Measurements from ENCODE around the gene FRMD1. TPM values are rescaled to one million over a fixed set of nuclear protein-coding genes. Genes with fewer than 3 reads are reported as not detected.

The FRMD1 gene
- total and polyA plus RNA-seq, 2 donors (not counting 1 experiment from before 2014, with no cell fraction given): not detected

- H2AFZ ChIP-seq (ENCODE audit: insufficient read depth, low read depth, low read length, poor library complexity, severe bottlenecking): no peak overlapping the region
- H3K4me2 ChIP-seq (replicated peaks; ENCODE audit: low read depth, low read length, poor library complexity, severe bottlenecking): no peak overlapping the region
- H3K27me3 ChIP-seq (replicated peaks in 1 of 4; ENCODE audit: control extremely low read depth in 1 of 4, control insufficient read depth in 3 of 4, insufficient read depth in 4 of 4, low read length in 3 of 4): no peaks in the 10 kb centered on the region
- 79% methylated on average over 3 of the region's 11 CpGs for WGBS (ENCODE audit: insufficient coverage)
- ChIA-PET CTCF (no interaction called here), POLR2A (no interaction called here)
- intact Hi-C loops (cut with micrococcal nuclease): no loop called here
- no peak for TF ChIP-seq CTCF (IDR thresholded peaks at IDR 0.05)
- TF ChIP-seq EZH2 (IDR thresholded peaks at IDR 0.05; ENCODE audit: borderline replicate concordance, insufficient read depth, low read depth, low read length, poor library complexity, severe bottlenecking): no peak
- H3K9me3 Mint-ChIP-seq (ENCODE audit: insufficient read depth): peaks cover 4% of the 10 kb centered on the region
- peaks cover 5% of the 10 kb centered on the region for H3K27me3 Mint-ChIP-seq
- DNase-seq (no peak), ATAC-seq (ENCODE audit: low read depth) (no peak)
- H3K79me2 ChIP-seq (ENCODE audit: control insufficient read depth, insufficient read depth, low read length): no peaks in the 10 kb centered on the region
- no peak overlapping the region for H3K9ac ChIP-seq (ENCODE audit: low read length)
- H3K27ac ChIP-seq (ENCODE audit: low read length in 2 of 2): no peak overlapping the region
- H3K4me3 Mint-ChIP-seq: no peak overlapping the region
- no peaks in the 10 kb centered on the region for H4K20me1 ChIP-seq (ENCODE audit: control insufficient read depth, insufficient read depth, low read length, poor library complexity, severe bottlenecking)
- H3K4me1 ChIP-seq (ENCODE audit: control insufficient read depth in 2 of 2, insufficient read depth in 2 of 2, low read length in 2 of 2): no peaks in the 10 kb centered on the region
- H3K9me3 ChIP-seq (ENCODE audit: control extremely low read depth in 1 of 3, control insufficient read depth in 2 of 3, insufficient read depth in 1 of 3, low read length in 2 of 3): peaks cover 0 to 30% (median under 1%) of the 10 kb centered on the region in 3 donors
- no peaks in the 10 kb centered on the region for H3K4me1 Mint-ChIP-seq
- no peak overlapping the region for H3K27ac Mint-ChIP-seq
- H3K36me3 ChIP-seq (replicated peaks in 1 of 2; ENCODE audit: control extremely low read depth in 1 of 2, control insufficient read depth in 1 of 2, extremely low read depth in 1 of 2, insufficient read depth in 2 of 2, low read length in 1 of 2): no peaks in the 10 kb centered on the region
- no peak overlapping the region for H3K4me3 ChIP-seq (ENCODE audit: control extremely low read depth in 1 of 5, extremely low read depth in 1 of 5, insufficient read depth in 1 of 5, low read depth in 2 of 5, low read length in 4 of 5)
These were observed 61.4 kb downstream of the FRMD1 start for GRCh38 chr6:168017629-168018028.

- H3K9me3 Mint-ChIP-seq (ENCODE audit: insufficient read depth): peaks cover 7% of the 10 kb centered on the region
- no peak for ATAC-seq (ENCODE audit: low read depth)
- Histone ChIP-seq H3K36me3 (replicated peaks in 1 of 2; ENCODE audit: control extremely low read depth in 1 of 2, control insufficient read depth in 1 of 2, extremely low read depth in 1 of 2, insufficient read depth in 2 of 2, low read length in 1 of 2) (no peaks in the 10 kb centered on the region), H3K4me1 (ENCODE audit: control insufficient read depth in 2 of 2, insufficient read depth in 2 of 2, low read length in 2 of 2) (no peaks in the 10 kb centered on the region), H3K9me3 (ENCODE audit: control extremely low read depth in 1 of 3, control insufficient read depth in 2 of 3, insufficient read depth in 1 of 3, low read length in 2 of 3) (peaks cover 0 to 36% (median 7%) of the 10 kb centered on the region in 3 donors), H3K27ac (ENCODE audit: low read length in 2 of 2) (no peak overlapping the region), H3K27me3 (replicated peaks in 1 of 4; ENCODE audit: control extremely low read depth in 1 of 4, control insufficient read depth in 3 of 4, insufficient read depth in 4 of 4, low read length in 3 of 4) (no peaks in the 10 kb centered on the region), H3K4me2 (replicated peaks; ENCODE audit: low read depth, low read length, poor library complexity, severe bottlenecking) (no peak overlapping the region), H4K20me1 (ENCODE audit: control insufficient read depth, insufficient read depth, low read length, poor library complexity, severe bottlenecking) (no peaks in the 10 kb centered on the region), H3K79me2 (ENCODE audit: control insufficient read depth, insufficient read depth, low read length) (no peaks in the 10 kb centered on the region), H3K9ac (ENCODE audit: low read length) (no peak overlapping the region), H2AFZ (ENCODE audit: insufficient read depth, low read depth, low read length, poor library complexity, severe bottlenecking) (no peak overlapping the region), H3K4me3 (ENCODE audit: control extremely low read depth in 1 of 5, extremely low read depth in 1 of 5, insufficient read depth in 1 of 5, low read depth in 2 of 5, low read length in 4 of 5) (no peak overlapping the region)
- CTCF ChIA-PET: no interaction called here
- no peak for TF ChIP-seq CTCF (IDR thresholded peaks at IDR 0.05)
- TF ChIP-seq EZH2 (IDR thresholded peaks at IDR 0.05; ENCODE audit: borderline replicate concordance, insufficient read depth, low read depth, low read length, poor library complexity, severe bottlenecking): no peak
- intact Hi-C loops (cut with micrococcal nuclease): no loop called here
- H3K4me3 Mint-ChIP-seq: no peak overlapping the region
- 93% methylated on average over 16 of the region's 18 CpGs for WGBS (ENCODE audit: insufficient coverage)
- POLR2A ChIA-PET: no interaction called here
- H3K4me1 Mint-ChIP-seq: no peaks in the 10 kb centered on the region
- no peak overlapping the region for H3K27ac Mint-ChIP-seq
- no peak for DNase-seq
- H3K27me3 Mint-ChIP-seq: peaks cover 5% of the 10 kb centered on the region
These were observed 62.1 kb downstream of the FRMD1 start for GRCh38 chr6:168016721-168017525.
